GM12878 (cell line): ENCODE data around the gene CABLES1.

Experiments
- NR2C1 ChIP-seq: fragments of 450-650 bp; IDR thresholded peaks from 2 replicates; pipeline ENCODE4 v1.6.1; 2017; ENCODE audit warnings: antibody characterized with exemption, mild to moderate bottlenecking, moderate library complexity
- POLR2A ChIP-seq: IDR thresholded peaks from 2 replicates; pipeline ENCODE4 v1.6.1; 2011; ENCODE audit warnings: low read depth, mild to moderate bottlenecking, low read length
- POLR2AphosphoS5 ChIP-seq: IDR thresholded peaks from 2 replicates; pipeline ENCODE4 v1.6.1; 2011; ENCODE audit warnings: mild to moderate bottlenecking, low read length, inconsistent platforms
- RAD21 ChIP-seq: IDR thresholded peaks from 2 replicates; pipeline ENCODE4 v1.6.1; 2011; ENCODE audit warnings: mild to moderate bottlenecking, low read depth, low read length, moderate library complexity; ENCODE audit not compliant: insufficient read depth
- SPI1 ChIP-seq: IDR thresholded peaks from 2 replicates; pipeline ENCODE4 v1.6.1; 2011; ENCODE audit warnings: low read depth, mild to moderate bottlenecking, low read length, moderate library complexity, borderline replicate concordance; ENCODE audit not compliant: insufficient read depth
- SRF ChIP-seq, 2 experiments: IDR thresholded peaks; 2 replicates each; pipeline ENCODE4 v1.6.1; 2011; ENCODE audit warnings: low read depth in 2 of 2, low read length in 2 of 2, mild to moderate bottlenecking in 1 of 2, moderate library complexity in 1 of 2
- ZZZ3 ChIP-seq: IDR thresholded peaks from 2 replicates; pipeline ENCODE4 v1.6.1; 2011; ENCODE audit warnings: low read depth; ENCODE audit not compliant: control insufficient read depth, insufficient read length
- TF ChIP-seq, protein P1 (sequence below), 3 experiments: IDR thresholded peaks in 2 of 3; conservative IDR thresholded peaks in 1 of 3; 2 replicates each; pipeline ENCODE4 v1.5.1; 2011; ENCODE audit warnings: low read depth in 3 of 3, low read length in 3 of 3, mild to moderate bottlenecking in 3 of 3, control low read depth in 2 of 3, moderate library complexity in 2 of 3, inconsistent platforms in 1 of 3, mixed read lengths in 1 of 3; ENCODE audit not compliant: control insufficient read depth in 2 of 3, insufficient read depth in 1 of 3; ENCODE audit errors: extremely low read depth in 1 of 3
- TF ChIP-seq, protein P2 (sequence below): IDR thresholded peaks from 2 replicates; pipeline ENCODE4 v1.6.1; 2011; ENCODE audit warnings: borderline replicate concordance, low read depth, mild to moderate bottlenecking, moderate library complexity, mixed read lengths, low read length; ENCODE audit not compliant: insufficient read depth; ENCODE audit errors: extremely low read length
- TF ChIP-seq, protein P3 (sequence below): fragments of 450-650 bp; IDR thresholded peaks from 2 replicates; pipeline ENCODE4 v1.6.1; 2017; ENCODE audit warnings: mild to moderate bottlenecking

- TF ChIP-seq, protein P1, sequence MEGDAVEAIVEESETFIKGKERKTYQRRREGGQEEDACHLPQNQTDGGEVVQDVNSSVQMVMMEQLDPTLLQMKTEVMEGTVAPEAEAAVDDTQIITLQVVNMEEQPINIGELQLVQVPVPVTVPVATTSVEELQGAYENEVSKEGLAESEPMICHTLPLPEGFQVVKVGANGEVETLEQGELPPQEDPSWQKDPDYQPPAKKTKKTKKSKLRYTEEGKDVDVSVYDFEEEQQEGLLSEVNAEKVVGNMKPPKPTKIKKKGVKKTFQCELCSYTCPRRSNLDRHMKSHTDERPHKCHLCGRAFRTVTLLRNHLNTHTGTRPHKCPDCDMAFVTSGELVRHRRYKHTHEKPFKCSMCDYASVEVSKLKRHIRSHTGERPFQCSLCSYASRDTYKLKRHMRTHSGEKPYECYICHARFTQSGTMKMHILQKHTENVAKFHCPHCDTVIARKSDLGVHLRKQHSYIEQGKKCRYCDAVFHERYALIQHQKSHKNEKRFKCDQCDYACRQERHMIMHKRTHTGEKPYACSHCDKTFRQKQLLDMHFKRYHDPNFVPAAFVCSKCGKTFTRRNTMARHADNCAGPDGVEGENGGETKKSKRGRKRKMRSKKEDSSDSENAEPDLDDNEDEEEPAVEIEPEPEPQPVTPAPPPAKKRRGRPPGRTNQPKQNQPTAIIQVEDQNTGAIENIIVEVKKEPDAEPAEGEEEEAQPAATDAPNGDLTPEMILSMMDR (IDR thresholded peaks at IDR 0.05 in 2 of 3, conservative IDR thresholded peaks at IDR 0.05 in 1 of 3; ENCODE audit: control insufficient read depth in 2 of 3, extremely low read depth in 1 of 3, insufficient read depth in 1 of 3, low read depth in 3 of 3, low read length in 3 of 3) = no peak
- TF ChIP-seq, protein P2, sequence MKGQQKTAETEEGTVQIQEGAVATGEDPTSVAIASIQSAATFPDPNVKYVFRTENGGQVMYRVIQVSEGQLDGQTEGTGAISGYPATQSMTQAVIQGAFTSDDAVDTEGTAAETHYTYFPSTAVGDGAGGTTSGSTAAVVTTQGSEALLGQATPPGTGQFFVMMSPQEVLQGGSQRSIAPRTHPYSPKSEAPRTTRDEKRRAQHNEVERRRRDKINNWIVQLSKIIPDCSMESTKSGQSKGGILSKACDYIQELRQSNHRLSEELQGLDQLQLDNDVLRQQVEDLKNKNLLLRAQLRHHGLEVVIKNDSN = no peak
- TF ChIP-seq POLR2A (no peak), SRF (IDR thresholded peaks at IDR 0.05; ENCODE audit: low read depth in 2 of 2, low read length in 2 of 2) (no peak), NR2C1 (no peak), RAD21 (no peak), SPI1 (no peak), POLR2AphosphoS5 (no peak), ZZZ3 (no peak)
- TF ChIP-seq, protein P3, sequence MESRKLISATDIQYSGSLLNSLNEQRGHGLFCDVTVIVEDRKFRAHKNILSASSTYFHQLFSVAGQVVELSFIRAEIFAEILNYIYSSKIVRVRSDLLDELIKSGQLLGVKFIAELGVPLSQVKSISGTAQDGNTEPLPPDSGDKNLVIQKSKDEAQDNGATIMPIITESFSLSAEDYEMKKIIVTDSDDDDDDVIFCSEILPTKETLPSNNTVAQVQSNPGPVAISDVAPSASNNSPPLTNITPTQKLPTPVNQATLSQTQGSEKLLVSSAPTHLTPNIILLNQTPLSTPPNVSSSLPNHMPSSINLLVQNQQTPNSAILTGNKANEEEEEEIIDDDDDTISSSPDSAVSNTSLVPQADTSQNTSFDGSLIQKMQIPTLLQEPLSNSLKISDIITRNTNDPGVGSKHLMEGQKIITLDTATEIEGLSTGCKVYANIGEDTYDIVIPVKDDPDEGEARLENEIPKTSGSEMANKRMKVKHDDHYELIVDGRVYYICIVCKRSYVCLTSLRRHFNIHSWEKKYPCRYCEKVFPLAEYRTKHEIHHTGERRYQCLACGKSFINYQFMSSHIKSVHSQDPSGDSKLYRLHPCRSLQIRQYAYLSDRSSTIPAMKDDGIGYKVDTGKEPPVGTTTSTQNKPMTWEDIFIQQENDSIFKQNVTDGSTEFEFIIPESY = no peak
Observed at GRCh38 chr18:23238152-23238531, 102.9 kb downstream of the CABLES1 start.
